Measurements from ENCODE around the gene CCDC78. TPM values are rescaled to one million over a fixed set of nuclear protein-coding genes. Genes with fewer than 3 reads are reported as not detected.

CCDC78 gene
- polyA plus RNA-seq, 1 donor (not counting 4 experiments of a cell fraction or from before 2014, with no cell fraction given): 2.5 TPM

GRCh38 chr16:733382-734207 lies 7.4 kb upstream of the CCDC78 start:
- H3K9me3 ChIP-seq (ENCODE audit: control insufficient read depth, low read depth, low read length): no peaks in the 10 kb centered on the region
- peaks cover 6% of the 10 kb centered on the region for H3K4me1 ChIP-seq (ENCODE audit: control insufficient read depth, extremely low read depth, insufficient read depth, low read length)
- H2AFZ ChIP-seq (ENCODE audit: control insufficient read depth, low read length): no peak overlapping the region
- no peaks in the 10 kb centered on the region for H3K79me2 ChIP-seq (ENCODE audit: control insufficient read depth, insufficient read depth, low read length)
- no peaks in the 10 kb centered on the region for H3K9me1 ChIP-seq (ENCODE audit: control insufficient read depth, extremely low read depth, insufficient read depth, low read length)
- H3K36me3 ChIP-seq (ENCODE audit: control insufficient read depth in 2 of 2, extremely low read depth in 1 of 2, insufficient read depth in 2 of 2, low read length in 2 of 2): peaks cover 25 to 31% of the 10 kb centered on the region in 2 experiments
- no peak for DNase-seq (ENCODE audit: low read depth, low spot score)
- H3K4me3 ChIP-seq (ENCODE audit: control insufficient read depth in 2 of 3, extremely low read depth in 1 of 3, insufficient read depth in 2 of 3, low read depth in 1 of 3, low read length in 3 of 3): no peak overlapping the region
- H4K20me1 ChIP-seq (ENCODE audit: control insufficient read depth, extremely low read depth, insufficient read depth, low read length): no peaks in the 10 kb centered on the region
- dilution Hi-C loops (cut with MboI; ENCODE audit: extremely low pct_ligation_motif_present, low sequenced_read_pairs): no loop called here
- FAIRE-seq: no peak
- no peak overlapping the region for H3K9ac ChIP-seq (ENCODE audit: control insufficient read depth, extremely low read depth, insufficient read depth, low read length)
- H3K27me3 ChIP-seq (ENCODE audit: control insufficient read depth, extremely low read depth, insufficient read depth, low read length): no peaks in the 10 kb centered on the region
- TF ChIP-seq CTCF (optimal IDR thresholded peaks at IDR 0.05 in 1 of 3, IDR thresholded peaks at IDR 0.05 in 1 of 3, conservative IDR thresholded peaks at IDR 0.05 in 1 of 3; ENCODE audit: extremely low read depth in 1 of 3, insufficient read depth in 2 of 3, low read length in 3 of 3) (peak; percentile 14 to 69 (median 23)), EZH2 (IDR thresholded peaks at IDR 0.05; ENCODE audit: low read length) (no peak)
- no peak overlapping the region for H3K4me2 ChIP-seq (ENCODE audit: control insufficient read depth, extremely low read depth, insufficient read depth, low read depth, low read length)
- H3K27ac ChIP-seq (ENCODE audit: control insufficient read depth, insufficient read depth, low read length): no peak overlapping the region

- H3K4me2 ChIP-seq (ENCODE audit: control insufficient read depth, extremely low read depth, insufficient read depth, low read depth, low read length): no peak overlapping the region
- H3K9ac ChIP-seq (ENCODE audit: control insufficient read depth, extremely low read depth, insufficient read depth, low read length): no peak overlapping the region
- no peak overlapping the region for H3K4me3 ChIP-seq (ENCODE audit: control insufficient read depth in 2 of 3, extremely low read depth in 1 of 3, insufficient read depth in 2 of 3, low read depth in 1 of 3, low read length in 3 of 3)
- H4K20me1 ChIP-seq (ENCODE audit: control insufficient read depth, extremely low read depth, insufficient read depth, low read length): no peaks in the 10 kb centered on the region
- peaks cover 23 to 31% of the 10 kb centered on the region in 2 experiments for H3K36me3 ChIP-seq (ENCODE audit: control insufficient read depth in 2 of 2, extremely low read depth in 1 of 2, insufficient read depth in 2 of 2, low read length in 2 of 2)
- H3K79me2 ChIP-seq (ENCODE audit: control insufficient read depth, insufficient read depth, low read length): no peaks in the 10 kb centered on the region
- FAIRE-seq (no peak), DNase-seq (ENCODE audit: low read depth, low spot score) (no peak)
- no peak overlapping the region for H2AFZ ChIP-seq (ENCODE audit: control insufficient read depth, low read length)
- H3K27ac ChIP-seq (ENCODE audit: control insufficient read depth, insufficient read depth, low read length): no peak overlapping the region
- H3K9me3 ChIP-seq (ENCODE audit: control insufficient read depth, low read depth, low read length): no peaks in the 10 kb centered on the region
- TF ChIP-seq CTCF (optimal IDR thresholded peaks at IDR 0.05 in 1 of 3, IDR thresholded peaks at IDR 0.05 in 1 of 3, conservative IDR thresholded peaks at IDR 0.05 in 1 of 3; ENCODE audit: extremely low read depth in 1 of 3, insufficient read depth in 2 of 3, low read length in 3 of 3) (peak in 1 of 3 experiments; percentile 36), EZH2 (IDR thresholded peaks at IDR 0.05; ENCODE audit: low read length) (no peak)
- H3K27me3 ChIP-seq (ENCODE audit: control insufficient read depth, extremely low read depth, insufficient read depth, low read length): no peaks in the 10 kb centered on the region
- no peaks in the 10 kb centered on the region for H3K9me1 ChIP-seq (ENCODE audit: control insufficient read depth, extremely low read depth, insufficient read depth, low read length)
- dilution Hi-C loops (cut with MboI; ENCODE audit: extremely low pct_ligation_motif_present, low sequenced_read_pairs): no loop called here
- H3K4me1 ChIP-seq (ENCODE audit: control insufficient read depth, extremely low read depth, insufficient read depth, low read length): peaks cover 3% of the 10 kb centered on the region
Observed at GRCh38 chr16:732936-733335, 6.7 kb upstream of the CCDC78 start.
